ENCODE results near the gene PLSCR5.

Gene PLSCR5

GRCh38 chr3:146577662-146578061 is 27.5 kb downstream of the PLSCR5 start:
- no peak overlapping the region for H3K4me2 ChIP-seq (ENCODE audit: low read length)
- H2AFZ ChIP-seq (ENCODE audit: low read depth, low read length) = no peak overlapping the region
- no peaks in the 10 kb centered on the region for H3K27me3 ChIP-seq (ENCODE audit: low read depth, low read length)
- H3K36me3 ChIP-seq (replicated peaks; ENCODE audit: low read depth, low read length) = peaks cover 6% of the 10 kb centered on the region
- peaks cover 3% of the 10 kb centered on the region; the same call in 1 of the 2 replicates for H3K9me3 ChIP-seq (ENCODE audit: insufficient read depth, low read length)
- peaks cover 21% of the 10 kb centered on the region for H3K4me1 ChIP-seq (ENCODE audit: low read length)
- TF ChIP-seq CTCF (IDR thresholded peaks at IDR 0.05; ENCODE audit: low read depth, low read length) = peak; percentile 71
- TF ChIP-seq EZH2phosphoT487 (IDR thresholded peaks at IDR 0.05; ENCODE audit: low read depth) = no peak
- H3K27ac ChIP-seq (ENCODE audit: low read length) = no peak overlapping the region
- H3K79me2 ChIP-seq (ENCODE audit: low read length) = no peaks in the 10 kb centered on the region
- H3K4me3 ChIP-seq (ENCODE audit: low read length) = no peak overlapping the region
- no peak overlapping the region for H3K9ac ChIP-seq (ENCODE audit: low read length)
- H4K20me1 ChIP-seq (ENCODE audit: insufficient read depth, low read length) = no peaks in the 10 kb centered on the region

- Histone ChIP-seq H3K4me1 (ENCODE audit: low read length) (0 out of 2 replicates have a peak, but pooled peaks cover 7% of the 10 kb centered on the region), H3K9me3 (ENCODE audit: insufficient read depth, low read length) (no peaks in the 10 kb centered on the region), H2AFZ (ENCODE audit: low read depth, low read length) (no peak overlapping the region), H3K79me2 (ENCODE audit: low read length) (no peaks in the 10 kb centered on the region), H3K9ac (ENCODE audit: low read length) (no peak overlapping the region), H3K4me2 (ENCODE audit: low read length) (no peak overlapping the region), H3K27ac (ENCODE audit: low read length) (no peak overlapping the region), H4K20me1 (ENCODE audit: insufficient read depth, low read length) (no peaks in the 10 kb centered on the region), H3K27me3 (ENCODE audit: low read depth, low read length) (no peaks in the 10 kb centered on the region), H3K4me3 (ENCODE audit: low read length) (no peak overlapping the region), H3K36me3 (replicated peaks; ENCODE audit: low read depth, low read length) (no peaks in the 10 kb centered on the region)
- TF ChIP-seq CTCF (IDR thresholded peaks at IDR 0.05; ENCODE audit: low read depth, low read length) (no peak), EZH2phosphoT487 (IDR thresholded peaks at IDR 0.05; ENCODE audit: low read depth) (no peak)
Measured at GRCh38 chr3:146575636-146576035, 29.5 kb downstream of the PLSCR5 start.

- TF ChIP-seq EZH2phosphoT487 (IDR thresholded peaks at IDR 0.05; ENCODE audit: low read depth) = no peak
- TF ChIP-seq CTCF (IDR thresholded peaks at IDR 0.05; ENCODE audit: low read depth, low read length) = no peak
- no peaks in the 10 kb centered on the region for H3K9me3 ChIP-seq (ENCODE audit: insufficient read depth, low read length)
Measured at GRCh38 chr3:146574173-146574572, 31.0 kb downstream of the PLSCR5 start.

GRCh38 chr3:146569314-146569713 is 35.8 kb downstream of the PLSCR5 start:
- TF ChIP-seq CTCF (IDR thresholded peaks at IDR 0.05; ENCODE audit: low read depth, low read length) (no peak), EZH2phosphoT487 (IDR thresholded peaks at IDR 0.05; ENCODE audit: low read depth) (no peak)
- H4K20me1 ChIP-seq (ENCODE audit: insufficient read depth, low read length) = no peaks in the 10 kb centered on the region
- no peak overlapping the region for H3K27ac ChIP-seq (ENCODE audit: low read length)
- no peaks in the 10 kb centered on the region for H3K36me3 ChIP-seq (replicated peaks; ENCODE audit: low read depth, low read length)
- H3K4me3 ChIP-seq (ENCODE audit: low read length) = no peak overlapping the region
- H3K9ac ChIP-seq (ENCODE audit: low read length) = no peak overlapping the region
- H3K27me3 ChIP-seq (ENCODE audit: low read depth, low read length) = no peaks in the 10 kb centered on the region
- no peak overlapping the region for H2AFZ ChIP-seq (ENCODE audit: low read depth, low read length)
- no peaks in the 10 kb centered on the region for H3K9me3 ChIP-seq (ENCODE audit: insufficient read depth, low read length)
- H3K4me1 ChIP-seq (ENCODE audit: low read length) = no peaks in the 10 kb centered on the region
- H3K4me2 ChIP-seq (ENCODE audit: low read length) = no peak overlapping the region
- no peaks in the 10 kb centered on the region for H3K79me2 ChIP-seq (ENCODE audit: low read length)

More at GRCh38 chr3:146574173-146574572, 31.0 kb downstream of the PLSCR5 start:
- no peak overlapping the region for H2AFZ ChIP-seq (ENCODE audit: low read depth, low read length)
- no peak overlapping the region for H3K27ac ChIP-seq (ENCODE audit: low read length)
- 0 out of 2 replicates have a peak, but pooled peaks cover 7% of the 10 kb centered on the region for H3K4me1 ChIP-seq (ENCODE audit: low read length)
- H3K27me3 ChIP-seq (ENCODE audit: low read depth, low read length) = no peaks in the 10 kb centered on the region
- H3K9ac ChIP-seq (ENCODE audit: low read length) = no peak overlapping the region
- H3K79me2 ChIP-seq (ENCODE audit: low read length) = no peaks in the 10 kb centered on the region
- no peaks in the 10 kb centered on the region for H4K20me1 ChIP-seq (ENCODE audit: insufficient read depth, low read length)
- H3K4me2 ChIP-seq (ENCODE audit: low read length) = no peak overlapping the region
- H3K4me3 ChIP-seq (ENCODE audit: low read length) = no peak overlapping the region
- no peaks in the 10 kb centered on the region for H3K36me3 ChIP-seq (replicated peaks; ENCODE audit: low read depth, low read length)

Data from OCI-LY3 (cell line).